H1 (cell line): ENCODE measurements around the gene GALNTL6. TPM values are rescaled to one million over a fixed set of nuclear protein-coding genes. Genes with fewer than 3 reads are reported as not detected.

Source experiments
- CTCF ChIA-PET: fragments of 300-600 bp; sonication (Branson Sonifier 250); formaldehyde crosslinking; loops from one replicate; lab custom pipeline; 2021; ENCODE audit not compliant: partially characterized antibody; lab: Charles Lee
- POLR2A ChIA-PET: fragments of 300-600 bp; sonication (Branson Sonifier 250); formaldehyde crosslinking; loops from one replicate; lab custom pipeline; 2021; ENCODE audit warnings: inconsistent platforms; ENCODE audit not compliant: partially characterized antibody; lab: Charles Lee
- DNase-seq, 2 experiments: peaks; one replicate each; pipeline versions ENCODE4 v3.0.0 to v3.0.0-alpha.2; 2010 to 2022; ENCODE audit warnings: low spot score in 2 of 2, low read depth in 1 of 2, mixed read lengths in 1 of 2
- FAIRE-seq: peaks from 2 replicates; lab custom pipeline; 2011; peaks lifted over from hg19 to GRCh38; lab: Jason Lieb, UNC
- H2AFZ ChIP-seq: 2 replicates; pipeline ENCODE4 v1.8.1; 2012; ENCODE audit warnings: low read length, inconsistent platforms
- H2AK5ac ChIP-seq: 2 replicates; pipeline ENCODE4 v1.6.1; 2013; ENCODE audit warnings: low read depth, low read length
- H2BK120ac ChIP-seq: replicated peaks from 2 replicates; pipeline ENCODE3; 2013; ENCODE audit warnings: low read depth, low read length, inconsistent platforms
- H2BK12ac ChIP-seq: 2 replicates; pipeline ENCODE4 v1.6.1; 2013; ENCODE audit warnings: low read depth, low read length
- H2BK15ac ChIP-seq: 2 replicates; pipeline ENCODE4 v1.6.1; 2013; ENCODE audit warnings: low read length
- H2BK20ac ChIP-seq: 2 replicates; pipeline ENCODE4 v1.6.1; 2013; ENCODE audit warnings: low read length
- H2BK5ac ChIP-seq: 2 replicates; pipeline ENCODE4 v1.6.1; 2013; ENCODE audit warnings: low read depth, low read length
- H3K14ac ChIP-seq: 2 replicates; pipeline ENCODE4 v1.6.1; 2013; ENCODE audit warnings: inconsistent platforms; ENCODE audit not compliant: insufficient read length
- H3K18ac ChIP-seq: 2 replicates; pipeline ENCODE4 v1.6.1; 2013; ENCODE audit warnings: low read length; ENCODE audit errors: extremely low read depth
- H3K23ac ChIP-seq: 2 replicates; pipeline ENCODE4 v1.6.1; 2013; ENCODE audit warnings: inconsistent platforms; ENCODE audit not compliant: insufficient read length
- H3K23me2 ChIP-seq: 2 replicates; pipeline ENCODE4 v1.6.1; 2013; ENCODE audit warnings: low read depth, low read length
- H3K27ac ChIP-seq: 2 replicates; pipeline ENCODE4 v1.6.1; 2011; ENCODE audit warnings: low read depth, low read length, inconsistent platforms
- H3K27me3 ChIP-seq, 4 experiments: replicated peaks in 1 of 4; 1 replicate in 1 of 4; 2 replicates in 3 of 4; pipeline versions ENCODE4 v1.6.1 to v1.8.1; 2011 to 2013; ENCODE audit warnings: low read length in 3 of 4, mild to moderate bottlenecking in 3 of 4, inconsistent platforms in 2 of 4, mixed read lengths in 2 of 4, moderate library complexity in 1 of 4; ENCODE audit not compliant: control insufficient read depth in 3 of 4, insufficient read depth in 3 of 4; ENCODE audit errors: extremely low read depth in 1 of 4
- H3K36me3 ChIP-seq, 4 experiments: 2 replicates each; pipeline versions ENCODE4 v1.6.1 to v1.8.1; 2011 to 2013; ENCODE audit warnings: mild to moderate bottlenecking in 4 of 4, low read length in 3 of 4, moderate library complexity in 2 of 4, control low read depth in 1 of 4, inconsistent platforms in 1 of 4; ENCODE audit not compliant: insufficient read depth in 4 of 4, control insufficient read depth in 2 of 4
- H3K4ac ChIP-seq: replicated peaks from 2 replicates; pipeline ENCODE3; 2013; ENCODE audit warnings: low read length, low read depth, mixed read lengths, inconsistent platforms; ENCODE audit not compliant: insufficient read length
- H3K4me1 ChIP-seq, 4 experiments: replicated peaks in 1 of 4; 1 replicate in 1 of 4; 2 replicates in 3 of 4; pipeline versions ENCODE4 v1.6.1 to v1.8.1; 2011 to 2013; ENCODE audit warnings: low read length in 3 of 4, inconsistent platforms in 2 of 4, mixed read lengths in 1 of 4; ENCODE audit not compliant: insufficient read depth in 4 of 4, control insufficient read depth in 3 of 4
- H3K4me2 ChIP-seq, 2 experiments: 2 replicates each; pipeline versions ENCODE4 v1.6.1 to v1.8.1; 2011 to 2013; ENCODE audit warnings: low read depth in 2 of 2, low read length in 2 of 2, control low read depth in 1 of 2, inconsistent platforms in 1 of 2, mild to moderate bottlenecking in 1 of 2; ENCODE audit not compliant: insufficient read depth in 1 of 2
- H3K4me3 ChIP-seq, 4 experiments: fragments of 200-600, 300-600 bp in 1 of 4; sonication (generic), shearing (Covaris generic), sonication (Bioruptor Twin) in 1 of 4; 2 replicates each; pipeline versions ENCODE4 v1.5.1 to v1.8.1; 2011 to 2016; ENCODE audit warnings: low read length in 4 of 4, low read depth in 3 of 4, control low read depth in 2 of 4, inconsistent platforms in 2 of 4, mild to moderate bottlenecking in 2 of 4, mixed read lengths in 1 of 4, moderate library complexity in 1 of 4; ENCODE audit not compliant: insufficient read depth in 2 of 4; ENCODE audit errors: extremely low read depth in 1 of 4
- H3K56ac ChIP-seq: replicated peaks from 2 replicates; pipeline ENCODE3; 2013; ENCODE audit warnings: low read depth, mild to moderate bottlenecking, mixed read lengths, low read length, inconsistent platforms; ENCODE audit not compliant: insufficient read length
- H3K79me1 ChIP-seq: 2 replicates; pipeline ENCODE4 v1.6.1; 2013; ENCODE audit warnings: low read depth, low read length, control low read depth
- H3K79me2 ChIP-seq, 2 experiments: 2 replicates each; pipeline versions ENCODE4 v1.6.1 to v1.8.1; 2012 to 2013; ENCODE audit warnings: low read length in 2 of 2, mild to moderate bottlenecking in 2 of 2, inconsistent platforms in 1 of 2; ENCODE audit not compliant: insufficient read depth in 2 of 2, control insufficient read depth in 1 of 2
- H3K9ac ChIP-seq, 4 experiments: replicated peaks in 1 of 4; 1 replicate in 1 of 4; 2 replicates in 3 of 4; pipeline versions ENCODE4 v1.6.1 to v1.8.1; 2011 to 2013; ENCODE audit warnings: low read depth in 3 of 4, low read length in 3 of 4, control low read depth in 2 of 4, mild to moderate bottlenecking in 2 of 4, moderate library complexity in 2 of 4, inconsistent platforms in 1 of 4; ENCODE audit errors: extremely low read depth in 1 of 4
- H3K9me3 ChIP-seq, 2 experiments: 2 replicates each; pipeline versions ENCODE4 v1.6.1 to v1.8.1; 2012 to 2013; ENCODE audit warnings: mild to moderate bottlenecking in 2 of 2, moderate library complexity in 2 of 2, control low read depth in 1 of 2, inconsistent platforms in 1 of 2, low read depth in 1 of 2, low read length in 1 of 2, mixed read lengths in 1 of 2; ENCODE audit not compliant: insufficient read depth in 2 of 2
- H4K20me1 ChIP-seq, 2 experiments: replicated peaks in 1 of 2; 2 replicates each; pipeline versions ENCODE3 to v1.8.1; 2011 to 2013; ENCODE audit warnings: inconsistent platforms in 2 of 2, low read length in 2 of 2, mild to moderate bottlenecking in 1 of 2; ENCODE audit not compliant: insufficient read depth in 2 of 2, control insufficient read depth in 1 of 2
- H4K5ac ChIP-seq: 2 replicates; pipeline ENCODE4 v1.6.1; 2013; ENCODE audit warnings: low read length, low read depth, mixed read lengths, inconsistent platforms; ENCODE audit not compliant: insufficient read length
- H4K8ac ChIP-seq: 2 replicates; pipeline ENCODE4 v1.8.0; 2013; ENCODE audit warnings: mild to moderate bottlenecking, moderate library complexity, low read length, inconsistent platforms; ENCODE audit not compliant: insufficient read depth; ENCODE audit errors: extremely low read depth
- H4K91ac ChIP-seq: replicated peaks from 2 replicates; pipeline ENCODE3; 2013; ENCODE audit warnings: low read length, mixed read lengths, inconsistent platforms; ENCODE audit not compliant: insufficient read length
- MAFK ChIP-seq: IDR thresholded peaks from 2 replicates; pipeline ENCODE4 v1.6.1; 2012; ENCODE audit warnings: low read depth, mild to moderate bottlenecking, improper control_type of control experiment, low read length
- POLR2A ChIP-seq, 2 experiments: IDR thresholded peaks; 1 replicate in 1 of 2; 2 replicates in 1 of 2; pipeline ENCODE4 v1.6.1; 2011; ENCODE audit warnings: low read depth in 2 of 2, low read length in 2 of 2, mild to moderate bottlenecking in 2 of 2; ENCODE audit errors: control extremely low read depth in 1 of 2
- RXRA ChIP-seq: IDR thresholded peaks from 2 replicates; pipeline ENCODE4 v1.6.1; 2011; ENCODE audit warnings: low read depth, mild to moderate bottlenecking, low read length, moderate library complexity; ENCODE audit not compliant: insufficient read depth
- SIX5 ChIP-seq: IDR thresholded peaks from 2 replicates; pipeline ENCODE4 v1.6.1; 2011; ENCODE audit warnings: mild to moderate bottlenecking, low read depth, low read length
- SUZ12 ChIP-seq: fragments of 200-600 bp; sonication (generic); IDR thresholded peaks from 2 replicates; pipeline ENCODE4 v1.6.1; 2012; ENCODE audit warnings: mild to moderate bottlenecking, inconsistent platforms, low read length, moderate library complexity, mixed read lengths
- TEAD4 ChIP-seq: IDR thresholded peaks from 2 replicates; pipeline ENCODE4 v1.6.1; 2012; ENCODE audit warnings: low read depth, low read length, inconsistent platforms, mixed read lengths
- WGBS, 2 experiments: shearing (Covaris generic) in 1 of 2; methylation state at CpG; one replicate each; pipeline versions ENCODE4 v1.1.6 to v1.1.7; 2013 to 2015; ENCODE audit warnings: low lambda C conversion rate in 2 of 2, mixed read lengths in 2 of 2, inconsistent platforms in 1 of 2, low coverage in 1 of 2, missing lambda C conversion rate in 1 of 2; ENCODE audit not compliant: insufficient replicate concordance in 2 of 2, insufficient coverage in 1 of 2, insufficient read length in 1 of 2; ENCODE audit errors: extremely low coverage in 1 of 2, missing lambda C conversion rate in 1 of 2; 5-methylcytosine and 5-hydroxymethylcytosine counted together
- polyA plus RNA-seq, 7 experiments: library from polyadenylated mRNA; depleted of rRNA in 3 of 7; stranded (reverse) in 5 of 7; unstranded in 2 of 7; fragments of >200 nt in 5 of 7; fragments of 200-250 nt in 2 of 7; gene quantifications; 1 replicate in 5 of 7; 2 replicates in 1 of 7; 4 replicates in 1 of 7; pipeline versions ENCODE4 v1.2.1 to v1.2.3, GENCODE V29; 2011 to 2013; ENCODE audit warnings: missing spikeins in 2 of 7, mixed read lengths in 2 of 7
- total RNA-seq: library from RNA; stranded (reverse); fragmentation: NEBNext Ultra II Directional; extraction: Animal tissue kit (Norgen Biotek cat#: 25700); gene quantifications from 2 replicates; pipeline ENCODE4 v1.2.1, GENCODE V29; 2021

Gene GALNTL6
- total and polyA plus RNA-seq, 2 of the 8 experiments (the other 6 are each of a cell fraction or from before 2014, with no cell fraction given) = 0.03 to 0.32 TPM

DNA sequence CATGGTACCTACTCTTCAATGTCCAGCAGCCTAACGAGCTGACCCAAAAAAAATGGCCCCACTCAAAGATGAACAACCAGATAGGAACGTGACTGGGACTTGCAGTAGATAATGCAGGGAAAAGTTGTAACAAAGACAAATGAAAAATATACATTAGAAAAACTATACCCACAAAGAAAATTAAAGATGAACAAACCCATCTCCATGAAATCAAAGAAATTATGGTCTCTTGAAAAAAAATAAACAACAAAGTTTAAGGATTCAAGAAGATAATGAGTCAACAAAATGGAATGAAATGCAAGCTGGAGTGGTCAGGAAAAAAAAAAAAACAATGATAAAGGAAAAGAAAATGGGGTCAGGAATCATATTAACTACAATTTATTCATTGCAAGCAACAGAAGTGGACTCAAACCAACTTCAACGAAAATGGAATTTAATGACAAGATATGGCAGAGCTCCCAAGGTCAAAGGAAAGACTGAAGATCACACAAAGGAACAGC, 1045.6 kb downstream of the GALNTL6 start:
- H2AK5ac ChIP-seq = no peak overlapping the region
- H3K4me2 ChIP-seq = no peak overlapping the region
- no peak overlapping the region for H2BK120ac ChIP-seq
- no peaks in the 10 kb centered on the region for H3K79me1 ChIP-seq
- H3K14ac ChIP-seq = no peak overlapping the region
- H4K91ac ChIP-seq = no peak overlapping the region
- H3K56ac ChIP-seq = no peak overlapping the region
- no peak overlapping the region for H3K23ac ChIP-seq
- H3K4me1 ChIP-seq = no peaks in the 10 kb centered on the region
- no peak overlapping the region for H3K27ac ChIP-seq
- H4K5ac ChIP-seq = no peak overlapping the region
- ChIA-PET POLR2A (no interaction called here), CTCF (no interaction called here)
- no peaks in the 10 kb centered on the region for H3K79me2 ChIP-seq
- H3K4ac ChIP-seq = no peak overlapping the region
- H3K18ac ChIP-seq = no peak overlapping the region
- no peak for FAIRE-seq
- H3K27me3 ChIP-seq = no peaks in the 10 kb centered on the region
- H3K23me2 ChIP-seq = no peaks in the 10 kb centered on the region
- H2BK5ac ChIP-seq = no peak overlapping the region
- H3K4me3 ChIP-seq = no peak overlapping the region
- H4K20me1 ChIP-seq = no peaks in the 10 kb centered on the region
- no peak overlapping the region for H2BK12ac ChIP-seq
- DNase-seq = no peak
- TF ChIP-seq SIX5 = no peak
- no peak for TF ChIP-seq MAFK
- no peak for TF ChIP-seq RXRA
- TF ChIP-seq SUZ12 = no peak
- no peak for TF ChIP-seq TEAD4
- TF ChIP-seq POLR2A (IDR thresholded peaks at IDR 0.05; ENCODE audit: control extremely low read depth in 1 of 2, low read depth in 2 of 2, low read length in 2 of 2) = no peak
- H2BK20ac ChIP-seq = no peak overlapping the region
- H3K9me3 ChIP-seq = peaks cover 3 to 7% of the 10 kb centered on the region in 2 experiments; a peak in 1 of 4 replicates
- WGBS, 2 experiments = 79% methylated on average over 3 of the region's 3 CpGs; no CpG with 5 or more reads in 1 of the 2 experiments
- no peaks in the 10 kb centered on the region for H3K36me3 ChIP-seq
- H2AFZ ChIP-seq = no peak overlapping the region
- H4K8ac ChIP-seq = no peak overlapping the region
- H3K9ac ChIP-seq = no peak overlapping the region
- no peak overlapping the region for H2BK15ac ChIP-seq
